Liver (tissue), 3 donors: Measurements from ENCODE around the gene RAPGEF2.

Source experiments
- TAF1 ChIP-seq: conservative IDR thresholded peaks from 2 replicates; pipeline ENCODE4 v1.6.1; 2016; ENCODE audit warnings: antibody characterized with exemption, mild to moderate bottlenecking
- TF ChIP-seq, protein P1 (sequence below): fragments of 150-350 bp; IDR thresholded peaks from 2 replicates; pipeline ENCODE4 v1.5.1; 2017; ENCODE audit warnings: improper control_type of control experiment, low read depth, low read length; ENCODE audit not compliant: missing input control
- donor health status: healthy.
- donor health status: healthy.

DNA sequence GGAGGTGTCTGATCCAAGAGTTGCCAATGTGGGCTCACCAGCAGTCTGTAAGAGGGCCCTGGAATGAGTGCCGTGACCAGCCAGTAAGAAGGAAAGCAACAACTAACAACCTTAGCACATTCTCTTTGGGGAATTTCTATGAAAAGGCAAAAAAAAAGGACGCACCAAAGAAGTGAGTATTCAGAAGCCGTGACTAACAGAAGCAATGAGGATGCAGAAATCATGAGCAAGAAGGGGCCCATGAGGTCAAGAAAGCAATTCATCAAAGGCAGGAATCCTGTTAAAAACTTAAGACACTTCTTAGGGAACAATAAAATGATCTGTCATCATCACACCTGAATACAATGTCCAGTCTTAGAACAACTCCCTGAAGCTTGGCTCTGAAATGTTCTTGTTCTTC lies 260.5 kb downstream of the RAPGEF2 start:
- no peak for TF ChIP-seq TAF1
- TF ChIP-seq, protein P1, sequence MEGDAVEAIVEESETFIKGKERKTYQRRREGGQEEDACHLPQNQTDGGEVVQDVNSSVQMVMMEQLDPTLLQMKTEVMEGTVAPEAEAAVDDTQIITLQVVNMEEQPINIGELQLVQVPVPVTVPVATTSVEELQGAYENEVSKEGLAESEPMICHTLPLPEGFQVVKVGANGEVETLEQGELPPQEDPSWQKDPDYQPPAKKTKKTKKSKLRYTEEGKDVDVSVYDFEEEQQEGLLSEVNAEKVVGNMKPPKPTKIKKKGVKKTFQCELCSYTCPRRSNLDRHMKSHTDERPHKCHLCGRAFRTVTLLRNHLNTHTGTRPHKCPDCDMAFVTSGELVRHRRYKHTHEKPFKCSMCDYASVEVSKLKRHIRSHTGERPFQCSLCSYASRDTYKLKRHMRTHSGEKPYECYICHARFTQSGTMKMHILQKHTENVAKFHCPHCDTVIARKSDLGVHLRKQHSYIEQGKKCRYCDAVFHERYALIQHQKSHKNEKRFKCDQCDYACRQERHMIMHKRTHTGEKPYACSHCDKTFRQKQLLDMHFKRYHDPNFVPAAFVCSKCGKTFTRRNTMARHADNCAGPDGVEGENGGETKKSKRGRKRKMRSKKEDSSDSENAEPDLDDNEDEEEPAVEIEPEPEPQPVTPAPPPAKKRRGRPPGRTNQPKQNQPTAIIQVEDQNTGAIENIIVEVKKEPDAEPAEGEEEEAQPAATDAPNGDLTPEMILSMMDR: no peak
